Nephron progenitor cell (in vitro differentiated cells): ENCODE results near the gene PDS5B.

Experiments
- DNase-seq: peaks from one replicate; pipeline ENCODE4 v3.0.0; 2021
- H3K27ac Mint-ChIP-seq: 2 replicates; pipeline ENCODE4 v1.8.0; 2021; ENCODE audit warnings: mild to moderate bottlenecking, moderate library complexity, mixed read lengths
- H3K27me3 Mint-ChIP-seq: 2 replicates; pipeline ENCODE4 v1.8.0; 2021; ENCODE audit warnings: mild to moderate bottlenecking, low read depth, mixed read lengths; ENCODE audit not compliant: poor library complexity
- H3K36me3 Mint-ChIP-seq: 2 replicates; pipeline ENCODE4 v1.8.0; 2021; ENCODE audit warnings: low read depth, mixed read lengths
- H3K4me1 Mint-ChIP-seq: 2 replicates; pipeline ENCODE4 v1.8.0; 2021; ENCODE audit warnings: mixed read lengths
- H3K4me3 Mint-ChIP-seq: 2 replicates; pipeline ENCODE4 v1.8.0; 2021; ENCODE audit warnings: mild to moderate bottlenecking, moderate library complexity, mixed read lengths
- H3K9me3 Mint-ChIP-seq: 2 replicates; pipeline ENCODE4 v1.8.0; 2021; ENCODE audit warnings: mild to moderate bottlenecking, moderate library complexity, mixed read lengths
- CTCF ChIP-seq: fragments of 200-600 bp; sonication (generic); IDR thresholded peaks from 2 replicates; pipeline ENCODE4 v1.5.0; 2021; ENCODE audit warnings: antibody characterized with exemption

Gene PDS5B

DNA sequence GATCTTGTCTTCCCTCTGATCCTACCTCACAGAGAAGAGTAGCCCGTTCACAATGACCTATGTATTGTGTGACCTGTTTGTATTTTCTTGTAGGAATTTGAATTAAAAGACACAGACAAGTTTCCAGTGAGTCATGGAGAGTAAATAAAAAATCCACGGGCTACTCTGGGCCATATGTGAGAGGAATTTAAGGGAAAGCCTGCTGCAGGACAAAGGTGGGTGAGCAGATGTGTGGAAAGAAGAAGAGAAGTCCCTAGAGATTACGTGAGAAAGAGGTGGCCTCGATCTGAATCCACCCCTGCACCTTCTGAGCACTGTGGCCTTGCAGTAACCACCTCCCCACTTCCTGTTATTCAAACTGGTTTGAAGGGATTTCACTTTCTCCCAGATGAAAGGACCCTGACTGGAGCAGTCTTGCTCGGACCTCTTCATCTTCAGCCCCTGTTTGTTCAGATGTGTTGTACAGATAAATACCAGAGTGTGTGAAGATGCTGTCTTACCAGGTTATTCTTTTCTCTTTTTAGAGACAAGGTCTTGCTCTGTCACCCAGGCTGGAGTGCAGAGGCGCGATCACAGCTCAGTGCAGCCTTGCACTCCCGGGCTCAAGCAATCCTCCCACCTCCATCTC is 205.4 kb downstream of the PDS5B start:
- Mint-ChIP-seq H3K27ac (no peak overlapping the region), H3K4me1 (peaks cover 13% of the 10 kb centered on the region), H3K4me3 (no peak overlapping the region), H3K9me3 (no peaks in the 10 kb centered on the region), H3K27me3 (no peaks in the 10 kb centered on the region), H3K36me3 (peaks cover 5% of the 10 kb centered on the region)
- no peak for DNase-seq
- TF ChIP-seq CTCF: no peak

DNA sequence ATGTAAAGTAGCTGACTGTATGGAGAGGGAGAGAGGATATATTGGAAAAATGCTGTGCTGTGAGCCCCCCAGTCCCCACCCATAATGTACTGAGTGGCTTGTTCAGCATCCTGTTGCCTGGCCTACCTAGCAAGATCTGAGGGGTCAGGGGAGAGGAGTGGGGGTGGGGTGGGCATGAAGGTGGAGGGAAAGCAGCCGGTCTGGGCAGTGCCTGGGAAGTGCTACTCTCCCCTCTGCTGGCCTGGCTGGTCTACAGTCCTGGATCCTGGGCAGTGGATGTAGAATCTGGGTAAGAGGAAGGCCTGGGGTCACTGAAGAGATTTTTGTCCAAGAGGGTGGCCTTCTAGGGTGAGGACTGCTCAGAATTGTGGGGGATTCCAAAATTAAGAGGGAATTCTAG is 210.5 kb downstream of the PDS5B start:
- H3K9me3 Mint-ChIP-seq: peaks cover 7% of the 10 kb centered on the region
- H3K4me3 Mint-ChIP-seq: no peak overlapping the region
- no peaks in the 10 kb centered on the region for H3K36me3 Mint-ChIP-seq
- no peak for TF ChIP-seq CTCF
- no peak for DNase-seq
- H3K4me1 Mint-ChIP-seq: peaks cover 8% of the 10 kb centered on the region
- no peaks in the 10 kb centered on the region for H3K27me3 Mint-ChIP-seq
- no peak overlapping the region for H3K27ac Mint-ChIP-seq

DNA sequence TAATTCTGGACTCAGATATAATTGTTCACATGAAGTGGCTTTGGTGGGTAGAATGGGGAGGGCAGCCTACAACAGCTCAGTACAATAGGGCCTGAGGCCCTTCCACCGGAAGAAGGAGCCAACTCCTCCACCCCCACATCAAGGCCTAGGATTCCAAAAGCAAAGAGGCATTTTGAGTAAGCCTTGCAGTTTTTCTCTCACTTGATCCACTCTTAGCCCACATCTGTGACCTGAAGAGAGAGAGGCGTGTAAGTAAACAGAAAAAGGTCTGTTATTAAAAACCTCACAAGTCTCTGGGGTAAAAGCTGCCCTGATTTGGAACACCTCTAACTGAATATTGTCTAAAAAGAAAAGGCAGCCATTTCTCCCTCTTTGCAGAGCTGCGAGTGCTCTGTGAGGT is 215.9 kb downstream of the PDS5B start:
- peaks cover 15% of the 10 kb centered on the region for H3K9me3 Mint-ChIP-seq
- peak overlapping the region; percentile 60 for H3K27ac Mint-ChIP-seq
- no peak overlapping the region for H3K4me3 Mint-ChIP-seq
- no peaks in the 10 kb centered on the region for H3K4me1 Mint-ChIP-seq
- no peak for TF ChIP-seq CTCF
- no peaks in the 10 kb centered on the region for H3K36me3 Mint-ChIP-seq
- no peak for DNase-seq
- peaks cover 3% of the 10 kb centered on the region for H3K27me3 Mint-ChIP-seq

GRCh38 chr13:32804673-32805230 is 218.5 kb downstream of the PDS5B start:
- Mint-ChIP-seq H3K9me3 (peaks cover 28% of the 10 kb centered on the region), H3K4me1 (no peaks in the 10 kb centered on the region), H3K27ac (no peak overlapping the region), H3K36me3 (no peaks in the 10 kb centered on the region), H3K4me3 (no peak overlapping the region), H3K27me3 (peaks cover 3% of the 10 kb centered on the region)
- no peak for DNase-seq
- TF ChIP-seq CTCF: no peak

DNA sequence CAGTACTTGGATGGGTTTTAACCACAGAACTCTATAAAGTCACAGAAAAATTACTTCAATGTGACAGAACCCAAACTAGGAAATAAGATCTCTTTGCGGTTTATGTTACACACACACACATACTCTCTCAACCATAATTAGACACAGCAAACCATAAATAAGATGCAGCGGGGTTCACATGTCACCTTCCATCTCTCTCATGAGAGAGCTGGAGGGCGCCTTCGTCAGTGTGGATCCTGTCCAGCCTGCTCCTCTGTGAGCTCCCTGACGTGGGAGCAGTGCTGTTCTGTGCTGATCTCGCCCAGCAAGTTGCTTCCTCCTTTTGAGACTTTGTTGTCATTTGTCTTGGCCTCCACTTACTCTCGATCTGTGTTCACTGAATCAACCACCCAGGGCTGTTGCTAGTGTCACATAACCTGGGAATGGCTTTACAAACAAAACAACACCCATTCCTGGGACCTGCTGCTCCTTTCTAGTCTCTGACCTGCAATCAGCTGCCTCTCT is 225.1 kb downstream of the PDS5B start:
- Mint-ChIP-seq H3K36me3 (peaks cover 4% of the 10 kb centered on the region), H3K27ac (peak overlapping the region; percentile 85), H3K9me3 (peaks cover 51% of the 10 kb centered on the region), H3K27me3 (peaks cover 3% of the 10 kb centered on the region), H3K4me1 (peaks cover 13% of the 10 kb centered on the region), H3K4me3 (peak overlapping the region; percentile 28)
- TF ChIP-seq CTCF: no peak
- peak; percentile 26 for DNase-seq
